Measurements from ENCODE around the gene CLEC20A. TPM values are rescaled to one million over a fixed set of nuclear protein-coding genes. Genes with fewer than 3 reads are reported as not detected.

Gene CLEC20A
- total RNA-seq, 4 donors from 2014 or later = not detected

- no peak overlapping the region for H3K4me3 ChIP-seq
- no peaks in the 10 kb centered on the region for H3K9me3 ChIP-seq
- no peaks in the 10 kb centered on the region for H3K4me1 ChIP-seq
- H3K27me3 ChIP-seq = no peaks in the 10 kb centered on the region
- TF ChIP-seq CTCF (IDR thresholded peaks at IDR 0.05) = no peak
- no peak for TF ChIP-seq EP300 (IDR thresholded peaks at IDR 0.05)
- no peak for TF ChIP-seq POLR2A (IDR thresholded peaks at IDR 0.05)
- TF ChIP-seq POLR2AphosphoS5 (IDR thresholded peaks at IDR 0.05) = no peak
- H3K36me3 ChIP-seq = peaks cover 29% of the 10 kb centered on the region
- DNase-seq (ENCODE audit: low spot score in 2 of 2) = no peak
- WGBS = 79% methylated on average over 2 of the region's 2 CpGs
- H3K27ac ChIP-seq = no peak overlapping the region
Observed at GRCh38 chr1:178461104-178461503, 35.7 kb downstream of the CLEC20A start.

- Histone ChIP-seq H3K27me3 (no peaks in the 10 kb centered on the region), H3K9me3 (no peaks in the 10 kb centered on the region), H3K36me3 (peaks cover 28% of the 10 kb centered on the region), H3K4me3 (no peak overlapping the region), H3K4me1 (no peaks in the 10 kb centered on the region), H3K27ac (no peak overlapping the region)
- 86% methylated on average over 8 of the region's 12 CpGs for WGBS
- DNase-seq (ENCODE audit: low spot score in 2 of 2) = no peak
- TF ChIP-seq POLR2A (IDR thresholded peaks at IDR 0.05) (no peak), CTCF (IDR thresholded peaks at IDR 0.05) (no peak), POLR2AphosphoS5 (IDR thresholded peaks at IDR 0.05) (no peak), EP300 (IDR thresholded peaks at IDR 0.05) (no peak)
Observed at GRCh38 chr1:178458203-178458602, 38.6 kb downstream of the CLEC20A start.

GRCh38 chr1:178457651-178458050, 39.1 kb downstream of the CLEC20A start:
- no peaks in the 10 kb centered on the region for H3K9me3 ChIP-seq
- 98% methylated on average over 5 of the region's 5 CpGs for WGBS
- peaks cover 30% of the 10 kb centered on the region for H3K36me3 ChIP-seq
- H3K27ac ChIP-seq = no peak overlapping the region
- H3K27me3 ChIP-seq = no peaks in the 10 kb centered on the region
- H3K4me1 ChIP-seq = no peaks in the 10 kb centered on the region
- H3K4me3 ChIP-seq = no peak overlapping the region
- no peak for DNase-seq (ENCODE audit: low spot score in 2 of 2)
- TF ChIP-seq CTCF (IDR thresholded peaks at IDR 0.05) (no peak), EP300 (IDR thresholded peaks at IDR 0.05) (no peak), POLR2A (IDR thresholded peaks at IDR 0.05) (no peak), POLR2AphosphoS5 (IDR thresholded peaks at IDR 0.05) (no peak)

- H3K9me3 ChIP-seq = no peaks in the 10 kb centered on the region
- TF ChIP-seq CTCF (IDR thresholded peaks at IDR 0.05) (no peak), EP300 (IDR thresholded peaks at IDR 0.05) (no peak), POLR2AphosphoS5 (IDR thresholded peaks at IDR 0.05) (no peak), POLR2A (IDR thresholded peaks at IDR 0.05) (no peak)
- H3K4me1 ChIP-seq = no peaks in the 10 kb centered on the region
- H3K36me3 ChIP-seq = peaks cover 39% of the 10 kb centered on the region
- no peaks in the 10 kb centered on the region for H3K27me3 ChIP-seq
- 89% methylated on average over 13 of the region's 13 CpGs for WGBS
- no peak for DNase-seq (ENCODE audit: low spot score in 2 of 2)
- no peak overlapping the region for H3K4me3 ChIP-seq
- no peak overlapping the region for H3K27ac ChIP-seq
Observed at GRCh38 chr1:178456472-178456871, 40.3 kb downstream of the CLEC20A start.

- Histone ChIP-seq H3K36me3 (peaks cover 25% of the 10 kb centered on the region), H3K4me1 (no peaks in the 10 kb centered on the region), H3K9me3 (no peaks in the 10 kb centered on the region), H3K4me3 (no peak overlapping the region), H3K27ac (no peak overlapping the region), H3K27me3 (no peaks in the 10 kb centered on the region)
- TF ChIP-seq POLR2A (IDR thresholded peaks at IDR 0.05) (no peak), EP300 (IDR thresholded peaks at IDR 0.05) (no peak), CTCF (IDR thresholded peaks at IDR 0.05) (no peak), POLR2AphosphoS5 (IDR thresholded peaks at IDR 0.05) (no peak)
- no peak for DNase-seq (ENCODE audit: low spot score in 2 of 2)
- 95% methylated on average over 3 of the region's 3 CpGs for WGBS
Observed at GRCh38 chr1:178452013-178452412, 44.8 kb downstream of the CLEC20A start.

Data from suprapubic skin (tissue), 4 donors.